AG09319 (cell line): ENCODE data around the gene C2orf74.
"Not testable (repeated sequence)": the region's sequence is repeated elsewhere in the genome, so short reads cannot be mapped to it uniquely, and the experiment has no call there.

Experiments
- DNase-seq: peaks from one replicate; pipeline ENCODE4 v3.0.0-alpha.2; 2010; ENCODE audit warnings: low read depth; ENCODE audit errors: extremely low read depth
- TF ChIP-seq, protein P1 (sequence below): IDR thresholded peaks from 2 replicates; pipeline ENCODE4 v1.5.1; 2011; ENCODE audit warnings: low read depth, mild to moderate bottlenecking, inconsistent platforms, low read length, moderate library complexity

Gene C2orf74

GRCh38 chr2:61135510-61135909, 26.5 kb upstream of the C2orf74 start:
- peak; percentile 5 for DNase-seq
- TF ChIP-seq, protein P1, sequence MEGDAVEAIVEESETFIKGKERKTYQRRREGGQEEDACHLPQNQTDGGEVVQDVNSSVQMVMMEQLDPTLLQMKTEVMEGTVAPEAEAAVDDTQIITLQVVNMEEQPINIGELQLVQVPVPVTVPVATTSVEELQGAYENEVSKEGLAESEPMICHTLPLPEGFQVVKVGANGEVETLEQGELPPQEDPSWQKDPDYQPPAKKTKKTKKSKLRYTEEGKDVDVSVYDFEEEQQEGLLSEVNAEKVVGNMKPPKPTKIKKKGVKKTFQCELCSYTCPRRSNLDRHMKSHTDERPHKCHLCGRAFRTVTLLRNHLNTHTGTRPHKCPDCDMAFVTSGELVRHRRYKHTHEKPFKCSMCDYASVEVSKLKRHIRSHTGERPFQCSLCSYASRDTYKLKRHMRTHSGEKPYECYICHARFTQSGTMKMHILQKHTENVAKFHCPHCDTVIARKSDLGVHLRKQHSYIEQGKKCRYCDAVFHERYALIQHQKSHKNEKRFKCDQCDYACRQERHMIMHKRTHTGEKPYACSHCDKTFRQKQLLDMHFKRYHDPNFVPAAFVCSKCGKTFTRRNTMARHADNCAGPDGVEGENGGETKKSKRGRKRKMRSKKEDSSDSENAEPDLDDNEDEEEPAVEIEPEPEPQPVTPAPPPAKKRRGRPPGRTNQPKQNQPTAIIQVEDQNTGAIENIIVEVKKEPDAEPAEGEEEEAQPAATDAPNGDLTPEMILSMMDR, result peak; percentile 36

DNA sequence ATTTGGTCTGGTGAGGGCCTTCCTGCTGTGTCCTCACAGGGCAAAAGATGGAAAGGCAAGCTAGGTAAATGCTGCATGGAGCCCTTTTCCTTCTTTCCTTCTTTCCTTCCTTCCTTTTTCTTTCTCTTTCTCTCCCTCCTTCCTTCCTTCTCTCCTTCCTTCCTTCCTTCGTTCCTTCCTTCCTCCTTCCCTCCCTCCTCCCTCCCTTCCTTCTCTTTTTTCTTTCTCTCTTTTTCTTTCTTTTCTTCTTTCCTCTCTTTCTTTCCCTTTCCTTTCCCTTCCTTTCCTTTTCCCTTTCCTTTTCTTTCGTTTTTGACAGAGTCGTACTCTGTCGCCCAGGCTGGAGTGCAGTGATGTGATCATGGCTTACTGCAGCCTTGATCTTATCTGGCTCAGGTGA, 23.1 kb upstream of the C2orf74 start:
- TF ChIP-seq, protein P1, result no peak
- DNase-seq, result no peak

DNA sequence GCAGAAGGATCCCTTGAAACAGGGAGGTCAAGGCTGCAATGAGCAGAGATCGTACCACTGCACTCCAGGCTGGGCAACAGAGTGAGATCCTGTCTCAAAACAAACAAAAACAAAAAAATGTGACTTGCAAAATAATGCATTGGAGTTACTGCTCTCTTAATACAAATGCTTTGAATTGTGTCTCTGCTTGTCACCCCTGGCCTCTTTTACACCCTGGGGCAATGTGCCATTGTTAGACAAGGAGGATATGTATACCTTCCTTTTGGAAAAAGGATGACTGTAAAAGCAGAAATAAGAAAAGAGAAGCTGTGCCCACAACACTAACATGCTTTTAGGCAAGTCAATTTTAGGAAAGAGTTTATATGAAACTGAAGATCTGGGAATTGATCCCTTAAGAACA, 20.8 kb upstream of the C2orf74 start:
- TF ChIP-seq, protein P1, result no peak
- DNase-seq, result no peak

DNA sequence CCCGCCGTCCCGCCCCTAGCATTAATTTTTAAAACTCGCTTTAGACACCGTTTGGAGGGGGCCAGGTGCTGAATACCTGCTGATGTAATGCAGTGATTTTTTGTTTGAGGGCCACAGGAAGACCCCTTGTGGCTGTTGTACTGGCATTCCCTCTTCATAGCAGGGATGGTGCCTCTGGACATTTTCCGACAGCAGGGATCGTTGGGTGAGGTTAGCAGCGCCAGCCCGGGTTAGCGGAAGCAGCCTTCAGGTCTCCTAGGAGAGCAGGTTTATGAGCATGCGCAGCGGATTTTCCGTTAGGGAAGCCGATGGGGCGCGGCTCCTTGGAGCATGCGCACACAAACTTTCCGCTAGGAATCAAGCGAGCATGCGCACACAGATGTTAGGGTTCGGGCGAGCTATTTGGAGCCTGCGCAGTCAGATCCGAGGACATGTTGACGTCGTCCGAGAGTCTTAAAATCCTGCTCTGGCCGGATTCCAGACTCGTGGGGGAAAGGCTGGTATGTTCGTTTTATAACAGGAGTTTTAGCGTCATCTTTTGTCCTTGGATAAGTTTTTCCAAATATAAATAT, 17.2 kb upstream of the C2orf74 start:
- TF ChIP-seq, protein P1, result no peak
- DNase-seq, result peak; percentile 95

DNA sequence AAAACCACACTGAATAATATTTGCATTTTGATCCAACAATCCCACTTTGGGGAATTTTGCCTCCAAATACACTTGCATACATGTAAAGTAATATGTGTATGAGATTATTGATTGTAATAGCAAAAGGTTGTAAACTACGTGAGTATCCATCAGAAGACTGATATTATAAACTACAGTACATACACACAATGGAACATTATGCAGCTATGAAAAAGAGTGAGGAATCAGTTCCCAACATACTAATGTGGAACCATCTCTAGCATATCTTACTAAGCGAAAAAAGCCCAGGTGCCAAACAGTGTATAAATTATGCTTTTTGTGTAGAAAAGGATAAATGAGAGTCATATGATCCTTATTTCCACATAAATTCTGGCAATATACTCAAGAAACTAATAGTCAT, 16.0 kb upstream of the C2orf74 start:
- DNase-seq, result no peak

GRCh38 chr2:61148091-61148490, 13.9 kb upstream of the C2orf74 start:
- DNase-seq, result not testable (repeated sequence)

More for the DNA sequence above, 16.0 kb upstream of the C2orf74 start:
- TF ChIP-seq, protein P1, result no peak

GRCh38 chr2:61149074-61149473, 12.9 kb upstream of the C2orf74 start:
- TF ChIP-seq, protein P1, result no peak

GRCh38 chr2:61151436-61151835, 10.6 kb upstream of the C2orf74 start:
- no peak for DNase-seq
- TF ChIP-seq, protein P1, result no peak

More at GRCh38 chr2:61149074-61149473, 12.9 kb upstream of the C2orf74 start:
- no peak for DNase-seq
